H9 (cell line): Measurements from ENCODE around the gene CAPN5. TPM values are rescaled to one million over a fixed set of nuclear protein-coding genes. Genes with fewer than 3 reads are reported as not detected.

Experiments
- DNase-seq: peaks from one replicate; pipeline ENCODE4 v3.0.0-alpha.2; 2017
- H2AFZ ChIP-seq: one replicate; pipeline ENCODE4 v1.6.1; 2013; ENCODE audit warnings: mild to moderate bottlenecking, low read length, control low read depth, moderate library complexity
- H2AK5ac ChIP-seq: 2 replicates; pipeline ENCODE4 v1.6.1; 2013; ENCODE audit warnings: low read length, control low read depth, mixed read lengths; ENCODE audit not compliant: insufficient read length
- H2BK120ac ChIP-seq: one replicate; pipeline ENCODE4 v1.6.1; 2013; ENCODE audit warnings: low read depth, mild to moderate bottlenecking, low read length, control low read depth, inconsistent platforms; ENCODE audit not compliant: poor library complexity, severe bottlenecking
- H2BK12ac ChIP-seq: 2 replicates; pipeline ENCODE4 v1.6.1; 2013; ENCODE audit warnings: low read length, control low read depth, mixed read lengths, low read depth; ENCODE audit not compliant: insufficient read length
- H2BK15ac ChIP-seq: 2 replicates; pipeline ENCODE4 v1.6.1; 2013; ENCODE audit warnings: low read depth, low read length, control low read depth
- H2BK20ac ChIP-seq: one replicate; pipeline ENCODE4 v1.6.1; 2013; ENCODE audit warnings: low read depth, mild to moderate bottlenecking, low read length, control low read depth, inconsistent platforms; ENCODE audit not compliant: poor library complexity, severe bottlenecking
- H2BK5ac ChIP-seq: 2 replicates; pipeline ENCODE4 v1.6.1; 2013; ENCODE audit warnings: low read length, control low read depth, mixed read lengths; ENCODE audit not compliant: insufficient read length
- H3K14ac ChIP-seq: 2 replicates; pipeline ENCODE4 v1.6.1; 2013; ENCODE audit warnings: low read length, control low read depth; ENCODE audit not compliant: insufficient read depth
- H3K18ac ChIP-seq: 2 replicates; pipeline ENCODE4 v1.6.1; 2013; ENCODE audit warnings: low read depth, mild to moderate bottlenecking, mixed read lengths, low read length, control low read depth; ENCODE audit not compliant: insufficient read length
- H3K23ac ChIP-seq: 2 replicates; pipeline ENCODE4 v1.6.1; 2013; ENCODE audit warnings: low read length, control low read depth, mixed read lengths, low read depth; ENCODE audit not compliant: insufficient read length
- H3K23me2 ChIP-seq: 2 replicates; pipeline ENCODE4 v1.6.1; 2013; ENCODE audit warnings: low read depth, mild to moderate bottlenecking, mixed read lengths, low read length, control low read depth; ENCODE audit not compliant: insufficient read length, poor library complexity, severe bottlenecking
- H3K27ac ChIP-seq: 2 replicates; pipeline ENCODE4 v1.5.1; 2013; ENCODE audit warnings: low read length, control low read depth, mixed read lengths, low read depth; ENCODE audit not compliant: insufficient read length
- H3K27me3 ChIP-seq: 2 replicates; pipeline ENCODE4 v1.6.1; 2013; ENCODE audit warnings: low read length, control low read depth, inconsistent platforms; ENCODE audit not compliant: insufficient read depth
- H3K4ac ChIP-seq: 2 replicates; pipeline ENCODE4 v1.6.1; 2013; ENCODE audit warnings: low read depth, mild to moderate bottlenecking, control low read depth, inconsistent platforms, low read length, moderate library complexity
- H3K4me1 ChIP-seq: 2 replicates; pipeline ENCODE4 v1.6.1; 2013; ENCODE audit warnings: low read length, control low read depth, inconsistent platforms; ENCODE audit not compliant: insufficient read depth
- H3K4me2 ChIP-seq: 2 replicates; pipeline ENCODE4 v1.6.1; 2013; ENCODE audit warnings: low read length, control low read depth, mixed read lengths; ENCODE audit not compliant: insufficient read length, insufficient read depth
- H3K56ac ChIP-seq: 2 replicates; pipeline ENCODE4 v1.6.1; 2013; ENCODE audit warnings: low read depth, mild to moderate bottlenecking, mixed read lengths, low read length, control low read depth; ENCODE audit not compliant: insufficient read length
- H3K79me1 ChIP-seq: 2 replicates; pipeline ENCODE4 v1.6.1; 2013; ENCODE audit warnings: low read depth, mild to moderate bottlenecking, moderate library complexity, low read length, control low read depth, inconsistent platforms; ENCODE audit not compliant: insufficient read depth, poor library complexity, severe bottlenecking
- H3K79me2 ChIP-seq: 2 replicates; pipeline ENCODE4 v1.6.1; 2013; ENCODE audit warnings: low read length, control low read depth, inconsistent platforms; ENCODE audit not compliant: insufficient read depth
- H3K9ac ChIP-seq: 2 replicates; pipeline ENCODE4 v1.6.1; 2013; ENCODE audit warnings: low read length, control low read depth, mixed read lengths; ENCODE audit not compliant: insufficient read length; ENCODE audit errors: extremely low read depth
- H3K9me3 ChIP-seq: one replicate; pipeline ENCODE4 v1.6.1; 2013; ENCODE audit warnings: low read depth, low read length, inconsistent platforms; ENCODE audit not compliant: control insufficient read depth
- H3T11ph ChIP-seq: one replicate; pipeline ENCODE4 v1.6.1; 2013; ENCODE audit warnings: mild to moderate bottlenecking, low read length, control low read depth, inconsistent platforms
- H4K20me1 ChIP-seq: one replicate; pipeline ENCODE4 v1.6.1; 2013; ENCODE audit not compliant: control insufficient read depth, insufficient read length, insufficient read depth
- H4K5ac ChIP-seq: 2 replicates; pipeline ENCODE4 v1.6.1; 2013; ENCODE audit warnings: low read depth, mild to moderate bottlenecking, mixed read lengths, low read length, control low read depth; ENCODE audit not compliant: insufficient read length
- H4K8ac ChIP-seq: replicated peaks from 2 replicates; pipeline ENCODE4 v1.6.1; 2013; ENCODE audit warnings: low read length, control low read depth, mixed read lengths, low read depth; ENCODE audit not compliant: insufficient read length
- H4K91ac ChIP-seq: 2 replicates; pipeline ENCODE4 v1.6.1; 2013; ENCODE audit warnings: low read depth, mild to moderate bottlenecking, moderate library complexity, mixed read lengths, low read length, control low read depth; ENCODE audit not compliant: insufficient read length
- H3K27ac Mint-ChIP-seq, 3 experiments: 2 replicates in 2 of 3; 3 replicates in 1 of 3; pipeline ENCODE4 v1.8.0; 2020 to 2021; ENCODE audit warnings: mixed read lengths in 3 of 3, mild to moderate bottlenecking in 1 of 3, moderate library complexity in 1 of 3
- H3K27me3 Mint-ChIP-seq: 2 replicates; pipeline ENCODE4 v1.8.0; 2021; ENCODE audit warnings: low read depth, mild to moderate bottlenecking, moderate library complexity, mixed read lengths
- H3K36me3 Mint-ChIP-seq, 3 experiments: 2 replicates in 2 of 3; 3 replicates in 1 of 3; pipeline ENCODE4 v1.8.0; 2020 to 2021; ENCODE audit warnings: low read depth in 3 of 3, mixed read lengths in 3 of 3; ENCODE audit not compliant: insufficient read depth in 1 of 3
- H3K4me1 Mint-ChIP-seq, 2 experiments: 2 replicates each; pipeline ENCODE4 v1.8.0; 2020; ENCODE audit warnings: mixed read lengths in 2 of 2
- H3K4me3 Mint-ChIP-seq, 2 experiments: 2 replicates in 1 of 2; 3 replicates in 1 of 2; pipeline ENCODE4 v1.8.0; 2020 to 2021; ENCODE audit warnings: mild to moderate bottlenecking in 2 of 2, mixed read lengths in 2 of 2, moderate library complexity in 1 of 2
- H3K9me3 Mint-ChIP-seq, 2 experiments: 2 replicates in 1 of 2; 3 replicates in 1 of 2; pipeline ENCODE4 v1.8.0; 2020; ENCODE audit warnings: mild to moderate bottlenecking in 2 of 2, mixed read lengths in 2 of 2, moderate library complexity in 1 of 2
- CTCF ChIP-seq: fragments of 200-600 bp; sonication (generic); conservative IDR thresholded peaks from 3 replicates; pipeline ENCODE4 v1.8.0; 2021; ENCODE audit warnings: antibody characterized with exemption, mild to moderate bottlenecking
- WGBS: extraction: QIAGEN DNeasy Blood & Tissue Kit; methylation state at CpG from one replicate; pipeline ENCODE4 v1.1.7; 2013; ENCODE audit warnings: missing lambda C conversion rate, low lambda C conversion rate, mixed read lengths; ENCODE audit not compliant: insufficient read length; ENCODE audit errors: extremely low coverage; 5-methylcytosine and 5-hydroxymethylcytosine counted together
- total RNA-seq: library from RNA; stranded (reverse); gene quantifications from 2 replicates; pipeline ENCODE4 v1.2.1, GENCODE V29; 2021

The CAPN5 gene
- total RNA-seq, 1 experiment from 2014 or later, result 16.7 TPM

DNA sequence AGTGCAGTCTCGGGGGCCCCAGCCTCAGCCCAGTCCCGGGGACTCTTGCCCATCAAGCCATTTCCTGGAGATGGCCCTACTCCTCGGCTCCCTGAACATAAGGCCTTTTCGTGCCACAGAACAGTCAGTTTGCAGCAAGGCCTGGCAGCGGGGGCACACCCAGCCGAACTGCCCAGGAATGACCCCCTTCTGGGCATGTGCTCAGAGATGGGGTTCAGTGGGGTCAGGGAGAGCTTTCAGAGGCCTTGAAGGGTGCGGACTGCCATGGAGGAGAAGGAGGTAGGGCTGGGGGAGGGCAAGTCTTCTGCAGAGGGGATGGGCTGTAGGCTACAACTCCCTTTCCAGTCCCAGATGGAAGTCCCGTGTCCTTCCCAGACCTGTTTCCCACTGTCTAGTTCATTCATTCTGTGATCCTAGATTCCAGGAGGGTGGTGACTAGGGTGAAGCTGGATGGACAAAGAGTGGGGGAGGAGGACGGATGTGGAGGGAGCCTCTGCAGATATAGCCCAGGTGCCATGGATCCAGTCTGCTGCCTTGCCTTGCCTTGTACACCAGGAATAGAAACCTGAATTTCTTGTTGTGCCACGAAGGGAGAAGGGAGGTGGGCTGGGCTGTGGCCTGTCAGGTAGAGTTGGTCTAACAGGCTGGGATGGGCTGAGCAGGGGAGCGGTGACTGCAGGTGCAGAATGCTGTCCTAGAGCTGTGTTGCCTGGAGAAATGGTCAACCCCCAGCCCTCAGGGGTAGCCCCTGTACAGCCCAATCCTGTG lies 21.6 kb downstream of the CAPN5 start:
- DNase-seq, result no peak
- H2AK5ac ChIP-seq, result no peak overlapping the region
- no peak for TF ChIP-seq CTCF
- H3K4me3 Mint-ChIP-seq, result no peak overlapping the region
- no peak overlapping the region for H4K5ac ChIP-seq
- H4K20me1 ChIP-seq, result no peaks in the 10 kb centered on the region
- no peaks in the 10 kb centered on the region for H3K23me2 ChIP-seq
- H3K9me3 ChIP-seq, result no peaks in the 10 kb centered on the region
- no peaks in the 10 kb centered on the region for H3K4me1 ChIP-seq
- H3K23ac ChIP-seq, result no peak overlapping the region
- no peaks in the 10 kb centered on the region; a peak in 2 of 7 replicates for H3K36me3 Mint-ChIP-seq
- no peak overlapping the region for H3K18ac ChIP-seq
- no peak overlapping the region for H4K91ac ChIP-seq
- H3K4me1 Mint-ChIP-seq, result peaks cover 6 to 11% of the 10 kb centered on the region in 2 experiments
- no peak overlapping the region for H3K27ac ChIP-seq
- H2BK5ac ChIP-seq, result no peak overlapping the region
- no peaks in the 10 kb centered on the region for H3K9me3 Mint-ChIP-seq
- no peaks in the 10 kb centered on the region for H3K27me3 ChIP-seq
- H2BK15ac ChIP-seq, result no peak overlapping the region
- H3K4me2 ChIP-seq, result no peak overlapping the region
- H3T11ph ChIP-seq, result no peak overlapping the region
- no peak overlapping the region for H3K56ac ChIP-seq
- WGBS, result no CpG with 5 or more reads among the region's 11 CpGs
- H2BK120ac ChIP-seq, result no peak overlapping the region
- no peak overlapping the region for H4K8ac ChIP-seq
- no peaks in the 10 kb centered on the region for H3K27me3 Mint-ChIP-seq
- H2BK20ac ChIP-seq, result no peak overlapping the region
- H3K79me2 ChIP-seq, result no peaks in the 10 kb centered on the region
- H2AFZ ChIP-seq, result no peak overlapping the region
- H3K9ac ChIP-seq, result no peak overlapping the region
- H3K79me1 ChIP-seq, result no peaks in the 10 kb centered on the region
- H3K4ac ChIP-seq, result no peak overlapping the region
- H3K14ac ChIP-seq, result no peak overlapping the region
- no peak overlapping the region; a peak in 2 of 7 replicates for H3K27ac Mint-ChIP-seq
- no peak overlapping the region for H2BK12ac ChIP-seq
